Limb (tissue), 2 donors: ENCODE results near the gene VAV2.
"Not testable (repeated sequence)": the region's sequence is repeated elsewhere in the genome, so short reads cannot be mapped to it uniquely, and the experiment has no call there.

Experiments
- DNase-seq, 2 donors: peaks; one replicate each; pipeline ENCODE4 v3.0.0-alpha.2; 2016; ENCODE audit errors: extremely low spot score in 2 of 2

The VAV2 gene

DNA sequence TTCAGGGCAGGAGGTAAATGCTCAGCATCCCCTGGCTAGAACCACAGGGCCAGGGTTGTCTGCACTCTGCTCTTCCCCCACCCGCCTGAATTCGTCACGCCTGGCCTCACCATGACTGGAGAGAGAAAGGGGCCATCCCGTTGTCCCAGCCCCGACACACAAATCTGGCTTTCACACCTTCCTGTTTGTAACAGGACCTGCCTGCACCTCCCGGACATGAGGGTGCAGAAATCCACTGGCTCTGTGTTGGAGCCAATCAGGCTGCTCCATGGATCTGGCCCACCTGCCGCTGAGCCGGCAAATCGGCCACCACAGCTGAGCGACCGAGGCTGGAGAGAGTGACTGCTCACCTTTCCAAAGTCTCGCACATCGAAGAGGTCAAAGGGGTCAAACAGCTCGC is 53.4 kb downstream of the VAV2 start:
- DNase-seq = no peak

DNA sequence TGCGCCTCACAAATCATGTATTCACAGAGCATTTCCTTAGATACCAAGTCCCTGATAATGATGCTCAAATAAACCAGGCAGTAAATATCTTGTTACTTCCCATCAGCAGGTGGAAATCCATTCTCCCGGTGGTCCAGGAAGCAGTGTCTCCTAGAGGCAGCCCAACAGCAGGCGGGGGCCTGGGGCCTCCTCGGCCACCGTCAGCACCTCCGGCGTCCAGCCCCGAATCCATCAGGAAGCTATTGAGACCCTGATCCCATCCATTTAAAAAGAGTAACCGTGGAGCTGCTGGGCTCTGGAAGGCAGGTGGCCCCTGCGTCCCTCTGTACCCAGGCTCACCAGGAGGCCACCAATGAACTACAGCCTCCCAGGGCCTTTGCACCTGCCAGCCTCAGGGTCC is 54.0 kb downstream of the VAV2 start:
- DNase-seq = no peak

DNA sequence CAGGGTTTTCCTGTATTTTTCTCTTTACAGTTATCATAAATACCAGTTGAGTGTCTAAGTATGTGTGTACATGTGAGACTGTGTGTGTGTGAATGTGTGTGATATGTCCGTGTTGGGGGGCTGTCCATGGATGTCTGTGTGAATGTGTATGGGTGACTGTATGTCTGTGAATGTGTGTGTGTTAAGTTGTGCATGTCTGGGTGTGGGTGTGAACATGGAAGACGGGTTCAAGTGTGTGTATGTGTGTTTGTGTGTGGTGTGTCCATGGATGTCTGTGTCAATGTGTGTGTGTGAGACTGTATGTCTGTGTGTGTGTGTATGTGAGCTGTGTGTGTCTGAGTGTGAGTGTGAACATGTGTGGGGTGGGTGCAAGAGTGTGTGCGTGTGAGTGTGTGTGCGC is 55.0 kb downstream of the VAV2 start:
- no peak for DNase-seq

DNA sequence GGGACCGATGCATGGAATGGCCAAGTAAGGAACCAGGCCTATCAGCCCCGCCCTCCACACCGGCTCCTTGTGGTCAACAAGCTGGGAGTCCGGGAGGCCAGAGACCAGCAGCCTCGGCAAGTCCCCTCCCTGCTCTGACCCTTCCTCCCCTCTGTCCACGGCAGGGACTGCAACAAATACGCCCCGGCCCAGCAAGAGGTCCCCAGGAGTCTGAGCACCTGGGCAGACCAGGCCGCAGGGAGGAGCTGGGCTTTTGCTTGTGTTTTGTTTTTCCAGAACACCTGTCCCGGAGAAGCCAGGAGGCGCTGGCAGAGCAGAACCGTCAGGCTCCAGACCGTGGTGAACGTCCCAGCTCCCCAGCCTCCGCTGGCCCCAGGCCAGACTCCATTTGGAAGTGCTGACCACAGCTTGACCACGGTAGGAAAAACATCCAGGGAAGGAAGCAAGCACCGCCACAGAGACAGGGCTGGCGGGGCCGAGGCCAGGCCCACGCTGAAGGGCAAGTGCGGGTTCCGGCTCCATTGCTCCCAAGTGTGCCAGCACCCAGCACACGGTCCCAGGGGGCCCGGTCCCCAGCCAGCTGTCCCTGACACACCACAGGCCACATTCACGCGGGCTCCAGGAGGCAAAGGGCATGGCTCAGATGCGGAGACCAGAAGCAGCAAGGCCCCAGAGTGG is 56.7 kb downstream of the VAV2 start:
- DNase-seq = no peak

DNA sequence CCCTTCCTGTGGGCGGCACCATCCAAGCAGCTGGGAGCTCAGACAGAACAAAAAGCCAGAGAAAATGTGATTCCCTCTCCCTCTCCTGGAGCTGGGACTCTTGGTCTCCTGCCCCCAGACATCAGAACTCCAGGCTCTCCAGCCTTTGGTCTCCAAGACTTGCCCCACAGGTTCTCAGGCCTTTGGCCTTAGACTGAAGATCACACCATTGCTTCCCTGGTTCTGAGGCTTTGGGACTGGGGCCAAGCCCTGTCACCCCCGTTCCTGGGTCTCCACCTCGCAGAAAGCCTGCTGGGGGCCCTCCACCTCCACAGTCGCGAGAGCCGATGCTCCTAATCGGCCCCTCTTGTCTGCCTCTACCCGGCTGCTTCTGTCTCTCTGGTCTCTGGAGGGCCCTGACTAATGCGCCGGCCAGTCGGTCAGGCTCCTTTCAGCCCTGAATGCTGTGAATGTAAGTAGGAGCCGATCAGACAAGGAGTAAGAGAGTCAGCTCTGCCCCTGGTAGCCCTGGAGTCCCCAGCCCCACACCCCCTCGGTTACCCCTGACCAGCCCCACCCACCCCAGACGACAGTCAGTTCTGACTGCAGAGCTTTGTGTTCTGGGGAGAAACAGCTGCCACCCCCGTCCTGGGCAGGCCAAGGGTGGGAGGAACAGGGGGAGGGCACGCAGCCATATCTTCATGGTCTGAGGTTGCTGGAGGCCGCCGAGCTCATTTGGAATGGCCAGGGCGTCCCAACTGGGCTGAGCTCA is 57.5 kb downstream of the VAV2 start:
- DNase-seq = no peak

DNA sequence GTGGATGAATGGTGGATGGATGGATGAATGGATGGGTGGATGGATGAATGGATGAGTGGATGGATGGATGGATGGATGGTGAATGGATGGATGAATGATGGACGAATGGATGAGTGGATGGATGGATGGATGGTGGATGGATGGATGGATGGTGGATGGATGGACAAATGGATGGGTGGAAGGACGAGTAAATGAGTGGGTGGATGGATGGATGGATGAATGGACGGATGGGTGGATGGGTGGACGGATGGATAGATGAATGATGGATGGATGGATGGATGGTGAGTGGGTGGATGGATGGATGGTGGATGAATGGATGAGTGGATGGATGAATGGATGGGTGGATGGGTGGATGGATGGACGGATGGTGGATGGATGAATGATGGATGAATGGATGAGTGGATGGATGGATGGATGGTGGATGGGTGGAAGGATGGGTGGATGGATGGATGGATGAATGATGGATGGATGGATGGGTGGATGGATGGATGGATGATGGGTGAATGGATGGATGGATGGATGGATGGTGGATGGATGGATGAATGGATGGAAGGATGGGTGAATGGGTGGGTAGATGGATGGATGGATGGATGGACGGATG is 58.6 kb downstream of the VAV2 start:
- no peak for DNase-seq

DNA sequence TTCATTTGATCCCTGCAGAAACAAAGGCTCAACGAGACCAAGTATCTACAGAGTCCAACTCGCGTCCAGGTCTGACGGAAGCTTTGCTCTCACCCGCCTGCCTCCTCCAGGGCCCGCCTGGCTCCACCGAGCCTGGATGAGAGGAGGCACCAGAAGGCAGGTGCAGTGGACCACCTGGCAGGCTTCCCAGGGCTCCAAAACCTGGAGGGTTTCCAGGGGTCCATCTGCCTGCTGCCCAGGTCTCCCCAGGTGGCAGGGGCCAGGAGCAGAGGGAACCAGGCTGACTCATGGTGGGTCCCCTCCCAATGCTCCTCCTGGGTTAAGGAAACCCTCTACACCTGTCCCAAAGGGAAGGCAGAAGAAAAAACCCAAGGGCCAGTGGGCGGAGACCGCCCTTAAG is 59.5 kb downstream of the VAV2 start:
- no peak for DNase-seq

DNA sequence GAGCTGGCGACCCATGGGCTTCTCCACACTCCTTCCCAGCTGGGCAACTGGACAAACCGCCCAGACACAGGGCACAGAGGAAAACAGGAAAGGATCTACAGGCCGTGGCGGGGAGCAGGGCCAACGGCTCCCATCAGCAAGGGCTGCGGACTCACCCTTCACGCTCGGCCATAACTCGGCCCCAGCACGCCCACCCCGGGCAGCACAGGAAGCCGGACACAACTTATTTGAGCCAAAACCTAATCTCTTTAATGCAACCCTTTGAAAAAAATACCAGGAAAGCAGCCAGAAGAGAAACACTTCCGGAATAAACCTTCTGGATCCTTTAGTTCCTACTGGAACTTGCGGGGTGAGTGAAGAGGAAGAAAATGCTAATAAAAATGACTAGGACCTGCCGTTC is 59.9 kb downstream of the VAV2 start:
- DNase-seq = no peak

DNA sequence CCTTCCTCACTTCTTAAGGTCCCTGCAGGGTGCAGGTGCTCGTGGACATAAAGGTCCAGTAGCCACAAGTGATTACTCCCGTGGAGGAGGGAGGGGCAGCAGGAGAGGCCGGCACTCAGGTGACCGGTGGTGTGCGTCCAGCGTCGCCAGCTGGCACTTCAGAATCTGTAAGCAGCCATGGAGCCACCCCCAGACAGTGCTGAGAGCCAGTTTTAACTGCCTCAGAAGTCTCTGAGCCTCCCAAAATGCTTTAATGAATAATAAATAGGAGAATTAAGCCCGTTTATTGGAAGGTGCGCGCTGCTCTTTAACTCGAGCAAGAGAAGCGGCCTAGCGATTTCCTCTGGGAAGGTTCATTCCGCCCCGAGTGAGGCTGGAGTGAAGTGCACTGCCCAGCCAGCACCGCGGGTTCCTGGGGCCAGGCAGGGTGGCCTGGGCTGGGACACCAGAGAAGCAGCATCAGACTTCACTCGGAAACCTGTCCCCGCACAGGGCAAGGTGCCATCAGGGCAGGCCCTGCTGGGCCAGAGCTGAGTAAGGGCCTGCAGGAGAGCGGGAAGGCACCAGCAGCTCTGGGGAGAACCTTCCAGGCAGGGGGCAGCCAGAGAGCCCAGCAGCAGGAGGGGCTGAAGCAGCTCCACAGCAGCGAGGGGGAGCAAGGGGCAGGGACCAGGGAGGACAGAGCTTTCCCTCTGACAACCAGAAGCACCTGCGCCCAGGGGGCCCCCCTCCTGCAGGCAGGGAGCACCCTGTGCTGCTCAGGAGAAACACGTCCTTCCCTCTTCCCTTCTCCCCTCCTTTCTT is 61.2 kb downstream of the VAV2 start:
- no peak for DNase-seq

DNA sequence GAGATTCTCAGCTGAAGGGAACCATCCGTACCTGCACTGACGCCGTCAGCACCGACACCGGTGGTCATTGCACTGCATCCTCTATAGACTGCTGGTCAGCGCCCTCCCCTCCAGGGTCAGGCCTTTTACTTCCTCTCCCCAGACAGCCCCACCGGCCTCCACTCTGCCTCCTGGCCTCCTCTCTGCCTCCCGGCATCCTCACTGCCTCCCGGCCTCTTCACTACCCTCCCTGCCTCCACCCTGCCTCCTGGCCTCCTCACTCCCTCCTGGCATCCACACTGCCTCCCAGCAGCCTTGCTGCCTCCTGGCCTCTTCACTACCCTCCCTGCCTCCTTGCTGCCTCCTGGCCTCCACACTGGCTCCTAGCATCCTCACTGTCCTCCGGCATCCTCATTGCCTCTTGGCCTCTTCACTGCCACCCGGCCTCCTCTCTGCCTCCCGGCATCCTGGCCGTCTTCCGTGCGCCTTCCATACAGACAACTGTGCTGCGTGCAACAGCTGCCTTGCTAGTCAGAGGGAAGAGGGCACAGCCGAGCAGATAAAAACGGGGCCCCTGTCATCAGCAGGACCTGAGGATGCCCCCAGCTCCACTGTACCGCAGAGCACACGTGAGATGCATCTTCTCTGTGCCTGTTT is 62.0 kb downstream of the VAV2 start:
- DNase-seq = no peak

DNA sequence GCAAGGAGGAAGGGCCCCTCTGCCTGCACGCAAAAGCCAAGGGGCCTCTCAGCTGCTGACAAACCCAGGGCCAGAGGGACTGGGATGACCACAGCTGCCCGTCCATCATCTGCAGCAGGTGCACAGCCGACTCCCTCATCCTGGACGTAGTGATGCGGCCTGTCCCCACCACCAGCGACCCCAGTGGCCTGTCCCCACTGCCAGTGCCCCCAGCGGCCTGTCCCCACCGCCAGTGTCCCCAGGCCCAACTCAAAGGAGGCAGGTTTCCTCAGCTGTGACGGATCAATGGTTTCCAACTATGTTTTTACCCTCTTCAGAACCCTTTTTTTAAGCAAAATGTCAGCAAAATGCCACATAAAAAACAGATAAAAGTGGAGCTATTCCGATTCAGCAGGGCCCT is 62.5 kb downstream of the VAV2 start:
- DNase-seq = no peak

DNA sequence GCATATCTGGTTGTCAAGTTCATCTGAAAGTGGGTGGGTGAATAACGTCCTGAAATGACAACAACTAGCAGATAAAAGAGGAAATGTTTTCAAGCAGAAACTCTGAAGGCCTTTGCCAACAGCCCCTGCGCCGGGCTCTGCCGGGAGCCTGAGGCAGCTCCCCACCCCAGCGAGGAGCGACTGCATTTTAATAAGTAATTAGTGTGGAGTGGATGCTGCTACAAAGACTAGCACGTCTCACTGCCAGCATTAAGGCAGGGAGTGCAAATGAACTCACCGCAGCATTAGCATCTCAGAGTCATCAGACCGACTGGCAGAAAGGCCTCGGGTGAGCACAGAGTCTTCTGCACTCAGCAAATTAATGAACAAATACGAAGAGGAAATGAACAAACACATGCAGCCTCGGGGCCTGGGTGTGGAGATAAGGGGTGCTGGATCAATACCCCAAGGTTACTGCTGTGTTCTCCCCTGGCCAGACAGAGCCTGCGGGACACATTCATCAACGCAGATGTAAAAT is 63.8 kb downstream of the VAV2 start:
- no peak for DNase-seq

DNA sequence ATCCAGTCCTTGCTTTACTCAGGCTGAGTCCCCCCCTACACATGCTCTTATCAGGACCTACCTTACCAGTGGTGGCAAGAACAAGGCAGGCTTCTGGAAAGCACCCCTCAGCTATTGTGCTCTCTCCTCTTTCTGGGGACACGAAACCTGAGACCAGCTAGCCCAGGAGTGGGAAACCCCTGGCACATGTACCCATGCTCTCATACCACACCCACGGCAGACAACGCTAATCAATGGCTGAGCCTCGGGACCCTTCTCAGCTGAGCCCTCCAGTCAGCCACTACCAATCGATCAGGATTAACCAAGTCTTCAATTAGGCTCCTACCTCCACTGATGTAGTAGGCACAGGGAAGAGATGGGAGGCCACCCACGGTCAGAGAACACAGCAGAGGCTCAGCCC is 65.1 kb downstream of the VAV2 start:
- no peak for DNase-seq

DNA sequence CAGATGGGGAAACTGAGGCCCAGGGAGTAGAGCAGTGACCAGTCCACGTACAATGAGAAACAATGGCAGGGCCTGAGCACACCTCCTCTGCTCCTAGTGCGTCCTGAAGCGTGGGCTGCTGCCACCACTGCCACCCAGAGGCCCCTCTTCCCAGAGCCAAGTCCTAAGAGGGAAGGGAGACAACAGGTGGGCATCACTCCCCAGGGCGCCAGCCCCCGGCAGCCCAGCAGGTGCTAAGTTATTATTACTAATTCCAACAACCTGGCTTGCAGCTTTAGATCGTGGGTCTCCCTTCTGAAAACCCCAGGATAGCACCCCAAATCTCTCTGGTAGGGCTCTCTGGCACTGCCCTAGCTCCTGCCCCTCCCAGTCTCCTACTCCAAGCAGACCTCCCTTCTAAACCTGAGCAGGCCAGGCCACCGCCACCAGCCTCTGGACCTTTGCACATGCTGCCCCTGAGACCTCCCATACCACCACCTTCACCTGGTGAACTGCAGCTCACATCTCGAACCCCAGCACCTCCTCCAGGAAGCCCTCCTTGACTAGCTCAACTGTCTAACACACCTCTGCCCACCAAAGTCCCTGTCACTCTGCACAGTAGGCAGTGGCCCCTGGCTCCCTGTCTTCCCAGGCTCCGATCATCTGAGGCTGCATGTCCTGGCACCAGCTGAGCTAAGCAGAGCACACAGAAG is 65.8 kb downstream of the VAV2 start:
- DNase-seq = no peak

DNA sequence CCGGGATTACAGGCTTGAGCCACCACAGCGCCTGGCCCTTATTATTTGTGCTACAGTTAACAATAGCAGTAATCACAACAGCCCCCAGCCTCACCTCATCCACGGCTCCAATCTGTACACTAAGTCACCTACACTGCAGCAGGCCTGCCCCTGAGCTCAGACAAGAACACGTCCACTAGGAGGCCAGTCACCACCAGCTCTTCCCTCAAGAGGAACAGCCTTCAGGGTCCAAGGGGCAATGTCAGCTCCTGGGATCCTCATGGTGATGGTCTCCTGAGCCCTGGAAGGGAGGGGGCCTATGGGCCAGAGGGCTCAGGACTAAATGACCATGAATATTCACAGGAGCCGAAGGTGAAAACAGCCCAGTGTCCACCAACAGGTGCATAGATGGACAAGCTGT is 67.7 kb downstream of the VAV2 start:
- no peak for DNase-seq

DNA sequence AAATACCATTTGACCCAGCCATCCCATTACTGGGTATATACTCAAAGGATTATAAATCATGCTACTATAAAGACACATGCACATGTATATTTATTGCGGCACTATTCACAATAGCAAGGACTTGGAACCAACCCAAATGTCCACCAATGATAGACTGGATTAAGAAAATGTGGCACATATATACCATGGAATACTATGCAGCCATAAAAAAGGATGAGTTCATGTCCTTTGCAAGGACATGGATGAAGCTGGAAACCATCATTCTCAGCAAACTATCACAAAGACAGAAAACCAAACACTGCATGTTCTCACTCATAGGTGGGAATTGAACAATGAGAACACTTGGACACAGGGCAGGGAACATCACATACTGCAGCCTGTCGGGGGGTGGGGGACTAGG is 68.5 kb downstream of the VAV2 start:
- not testable (repeated sequence) for DNase-seq

DNA sequence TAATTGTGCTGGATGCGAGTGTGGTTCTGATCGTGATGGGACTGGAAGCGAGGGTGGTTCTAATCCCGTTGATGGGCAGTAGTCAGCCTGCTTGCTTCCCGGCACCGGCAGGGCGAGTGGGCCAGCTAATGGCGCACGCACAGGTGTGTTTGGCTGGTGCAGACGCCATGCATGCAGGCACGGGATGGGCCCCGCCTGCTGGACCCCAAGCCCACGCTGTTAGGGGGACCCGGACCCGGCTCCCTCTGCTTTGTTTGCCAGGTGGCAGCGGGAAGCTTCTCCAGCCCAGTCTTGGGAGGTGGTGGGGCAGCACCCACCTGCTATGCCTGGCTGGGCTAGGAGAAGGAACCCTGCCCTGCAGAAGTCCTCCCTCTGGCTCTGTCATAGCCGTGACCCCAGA is 70.3 kb downstream of the VAV2 start:
- DNase-seq = no peak

DNA sequence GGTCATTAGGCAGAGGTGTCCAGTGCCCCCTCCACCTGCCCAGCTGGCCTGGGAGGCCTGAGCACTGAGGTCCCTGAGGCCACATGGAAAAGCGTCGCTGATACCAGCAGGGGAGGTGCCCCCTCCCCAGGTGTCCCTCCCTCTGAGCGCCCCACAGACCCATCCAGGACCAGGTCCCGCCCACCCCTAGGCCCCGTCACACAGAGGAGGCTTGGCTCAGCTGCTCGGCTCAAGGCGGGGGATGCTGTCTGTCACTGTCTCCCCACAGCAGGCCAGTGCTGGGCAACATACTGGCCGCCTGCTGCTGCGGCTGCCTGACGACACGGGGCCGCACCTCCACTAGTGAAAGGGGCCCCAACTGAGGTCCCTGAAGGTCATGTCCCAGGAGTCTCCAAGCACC is 71.7 kb downstream of the VAV2 start:
- no peak for DNase-seq

DNA sequence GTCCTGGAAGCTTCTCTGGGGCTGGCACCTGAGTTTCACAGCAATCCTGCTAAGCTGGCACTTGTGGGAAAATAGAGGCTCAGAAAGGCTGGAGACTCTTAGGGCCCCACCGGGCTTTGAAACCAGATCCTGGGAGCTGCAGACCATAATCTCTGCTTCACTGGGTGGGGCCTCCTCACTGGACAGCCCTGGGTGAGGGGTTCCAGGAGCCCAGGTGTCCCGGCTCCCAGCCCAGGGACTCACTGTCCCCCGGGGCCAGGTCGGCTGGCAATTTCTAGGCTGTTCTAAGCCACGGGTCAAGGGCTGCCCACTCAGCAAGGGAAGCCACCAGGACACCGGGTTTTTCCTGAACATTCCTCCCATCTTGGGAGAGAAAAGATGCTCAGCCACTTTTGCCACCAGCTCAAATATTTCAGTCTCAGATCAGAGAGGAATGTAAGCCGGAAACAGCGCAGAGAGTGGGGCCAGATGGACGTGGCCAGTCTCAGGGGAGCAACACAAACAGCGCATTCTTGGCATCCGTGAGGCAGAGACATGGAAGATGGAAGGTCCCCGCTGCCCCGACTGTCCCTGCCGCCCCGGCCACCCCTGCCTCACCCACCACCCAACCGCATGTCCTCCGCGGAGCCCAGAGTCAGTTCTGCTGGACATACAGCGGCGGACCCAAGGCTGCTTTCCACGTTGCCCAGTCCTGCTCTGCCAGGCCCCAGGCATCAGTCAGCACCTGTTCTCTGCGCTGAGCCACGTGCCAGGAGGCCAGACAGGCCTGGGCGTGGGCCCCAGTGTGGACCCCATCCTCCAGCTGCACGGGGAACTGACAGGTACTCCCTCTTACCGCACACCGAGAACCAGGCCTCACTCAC is 72.6 kb downstream of the VAV2 start:
- no peak for DNase-seq
